LNCAP (cell line): ENCODE data around the gene TEX30.
A peak's percentile ranks its signal among the peaks of the same experiment; 100 is the strongest.

Source experiments
- CTCF ChIP-seq: fragments of 450-650 bp; IDR thresholded peaks from 2 replicates; pipeline ENCODE4 v1.5.1; 2017; ENCODE audit warnings: mild to moderate bottlenecking

TEX30 gene

GRCh38 chr13:102729560-102730270 lies 43.9 kb downstream of the TEX30 start:
- TF ChIP-seq CTCF, result no peak

DNA sequence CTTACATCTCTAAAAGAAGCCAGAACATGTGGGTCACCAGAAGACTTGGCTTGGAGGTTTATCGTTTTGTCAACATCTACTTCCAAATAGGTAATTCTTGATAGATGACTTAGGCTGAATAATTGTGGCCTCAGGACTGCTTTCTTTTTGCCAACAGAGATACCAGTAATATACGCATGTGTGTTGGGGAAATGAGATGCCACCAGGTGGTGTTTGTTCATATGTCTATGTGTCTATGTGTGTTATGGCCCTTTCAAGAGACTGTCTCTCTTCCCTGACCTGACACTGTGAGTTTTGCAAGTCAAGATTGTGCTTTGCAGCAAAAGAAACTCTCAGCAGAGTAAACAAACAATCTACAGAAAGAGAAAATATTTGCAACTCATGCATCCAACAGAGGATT lies 47.2 kb downstream of the TEX30 start:
- no peak for TF ChIP-seq CTCF

DNA sequence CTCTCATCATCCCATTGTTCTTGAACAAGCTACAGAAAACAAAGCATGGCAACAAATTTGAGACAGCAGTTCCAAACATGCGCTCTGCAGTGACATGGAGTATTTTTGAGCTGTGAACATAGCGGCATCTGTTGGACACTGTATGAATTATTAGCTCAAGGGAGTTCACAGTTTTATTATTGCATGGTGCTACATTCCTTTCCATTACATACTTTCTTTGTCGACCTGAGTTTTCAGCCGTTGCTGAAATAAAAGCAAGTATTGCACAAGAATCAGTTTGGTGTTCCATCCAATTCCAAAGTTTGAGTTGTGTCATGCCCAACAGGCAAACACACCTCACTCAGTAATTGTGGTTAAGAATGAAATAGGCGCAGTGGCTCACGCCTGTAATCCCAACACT lies 48.7 kb downstream of the TEX30 start:
- TF ChIP-seq CTCF, result peak; percentile 56

GRCh38 chr13:102721800-102722231 lies 51.8 kb downstream of the TEX30 start:
- no peak for TF ChIP-seq CTCF

DNA sequence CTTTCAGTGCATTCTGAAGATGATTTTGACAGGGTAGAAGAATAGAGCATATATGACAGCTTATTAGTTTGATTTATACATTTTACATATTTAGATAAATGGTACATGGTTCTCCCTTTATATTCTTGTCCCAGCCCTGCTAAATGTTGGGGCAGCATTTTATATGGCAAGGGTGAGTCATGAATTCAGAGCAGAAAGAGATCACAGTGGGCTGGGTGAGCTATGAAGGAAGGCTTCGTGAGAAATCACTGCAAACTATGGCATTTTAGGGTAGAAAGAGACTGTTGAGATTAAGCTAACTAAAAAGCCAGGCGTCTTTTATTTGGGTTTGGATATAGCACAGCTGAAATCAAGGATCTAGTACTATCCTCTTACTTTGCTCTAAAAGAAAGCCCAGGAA lies 54.8 kb downstream of the TEX30 start:
- no peak for TF ChIP-seq CTCF
